Articular chondrocyte of knee joint (primary cell): ENCODE data around the gene GABRE. TPM values are rescaled to one million over a fixed set of nuclear protein-coding genes. Genes with fewer than 3 reads are reported as not detected.

Experiments
- total RNA-seq: library from RNA; depleted of rRNA; stranded (reverse); fragments of >200 nt; gene quantifications from 2 replicates; pipeline ENCODE4 v1.2.3, GENCODE V29; 2012

Gene GABRE, protein sequence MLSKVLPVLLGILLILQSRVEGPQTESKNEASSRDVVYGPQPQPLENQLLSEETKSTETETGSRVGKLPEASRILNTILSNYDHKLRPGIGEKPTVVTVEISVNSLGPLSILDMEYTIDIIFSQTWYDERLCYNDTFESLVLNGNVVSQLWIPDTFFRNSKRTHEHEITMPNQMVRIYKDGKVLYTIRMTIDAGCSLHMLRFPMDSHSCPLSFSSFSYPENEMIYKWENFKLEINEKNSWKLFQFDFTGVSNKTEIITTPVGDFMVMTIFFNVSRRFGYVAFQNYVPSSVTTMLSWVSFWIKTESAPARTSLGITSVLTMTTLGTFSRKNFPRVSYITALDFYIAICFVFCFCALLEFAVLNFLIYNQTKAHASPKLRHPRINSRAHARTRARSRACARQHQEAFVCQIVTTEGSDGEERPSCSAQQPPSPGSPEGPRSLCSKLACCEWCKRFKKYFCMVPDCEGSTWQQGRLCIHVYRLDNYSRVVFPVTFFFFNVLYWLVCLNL
- total RNA-seq: 15.4 and 22.9 TPM in 2 replicates

DNA sequence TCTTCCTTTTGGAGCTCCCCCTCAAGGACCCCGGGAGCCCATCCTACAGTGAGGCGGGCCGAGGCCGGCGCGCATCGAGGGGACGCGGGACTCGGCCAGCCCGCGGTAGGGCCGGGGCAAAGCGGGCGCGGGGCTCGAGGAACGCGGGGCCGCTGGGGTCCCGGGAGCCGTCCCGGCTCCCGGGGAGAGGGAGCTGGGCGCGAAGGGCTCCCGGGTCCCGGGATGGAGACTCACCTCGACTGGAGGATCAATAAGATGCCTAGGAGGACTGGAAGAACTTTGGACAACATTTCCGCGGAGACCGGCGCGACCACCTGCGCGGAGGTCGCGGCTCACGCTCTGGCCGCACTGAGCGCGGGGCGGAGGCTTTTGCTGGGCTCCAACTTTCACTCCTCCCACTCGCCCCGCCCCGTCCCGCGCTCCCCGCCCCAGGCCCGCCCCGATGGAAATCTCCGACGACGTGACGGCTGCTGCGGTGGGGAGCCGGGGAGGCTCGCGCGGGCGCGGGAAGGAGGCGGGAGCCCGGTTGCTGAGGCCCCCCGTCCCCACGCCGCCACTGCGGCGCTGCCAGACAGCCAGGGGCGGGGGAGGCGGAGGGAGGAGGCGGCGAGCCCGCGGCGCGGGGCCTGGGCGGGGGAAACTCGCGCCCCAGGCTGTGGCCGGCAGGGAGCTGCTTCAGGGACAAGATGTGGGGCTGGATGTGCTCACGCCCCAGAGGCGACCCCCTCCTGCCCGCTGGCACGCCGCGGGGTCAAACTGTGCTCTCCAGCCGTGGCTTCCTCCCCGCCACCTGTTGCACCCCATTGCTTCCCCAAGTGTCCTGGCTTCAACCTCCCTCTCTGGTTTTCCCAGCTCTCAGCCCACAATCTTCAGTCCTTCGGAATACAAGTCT is at the start of gene GABRE:
Gene GABRE (minus strand): TSS at position 341 of the 892 bp plus-strand sequence. CDS start 51 bp downstream, at position 290.

DNA sequence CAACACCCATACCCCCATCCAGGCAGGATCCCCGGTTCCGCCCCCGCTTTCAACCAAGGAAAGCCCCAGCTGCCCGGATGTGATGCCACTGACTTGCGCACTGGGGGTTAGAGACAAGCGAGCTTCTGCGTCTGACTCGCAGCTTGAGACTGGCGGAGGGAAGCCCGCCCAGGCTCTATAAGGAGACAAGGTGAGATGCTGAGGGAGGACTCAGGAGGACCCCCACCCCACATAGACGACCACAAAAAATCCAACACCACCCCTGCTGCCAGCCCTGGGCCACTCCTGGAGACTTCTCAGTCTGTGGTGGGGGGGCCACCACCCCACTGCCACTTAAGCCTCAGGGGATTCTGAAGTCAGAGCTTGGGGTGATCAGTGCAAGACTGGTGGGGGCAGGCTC is 61.7 kb downstream of the GABRE start, which contains the start of gene MAGEA4:
Gene MAGEA4 (plus strand): TSS at position 110 of the 400 bp plus-strand sequence. CDS start 10,776 bp downstream, outside the sequence.

Other genes with a start within 250 kb of the GABRE start
- gene CNGA2, start 239.9 kb downstream of the GABRE start, total RNA-seq: not detected in 2 replicates
- gene MAGEA4, start 61.8 kb downstream of the GABRE start, total RNA-seq: not detected in 2 replicates
- not detected in 2 replicates for gene MAGEA10, start 163.9 kb upstream of the GABRE start, total RNA-seq